Tibial nerve (tissue), 4 donors: ENCODE data around the gene CPNE7.

Source experiments
- CTCF ChIP-seq, 5 experiments: fragments of 200-600 bp in 3 of 5; fragments of 450-650 bp in 2 of 5; sonication (generic) in 3 of 5; IDR thresholded peaks; one replicate each; pipeline ENCODE4 v1.5.1; 2016 to 2019; ENCODE audit warnings: antibody characterized with exemption in 5 of 5, mild to moderate bottlenecking in 3 of 5, moderate library complexity in 2 of 5
- EP300 ChIP-seq, 2 donors: sonication (generic); formaldehyde crosslinking; IDR thresholded peaks; one replicate each; pipeline ENCODE4 v1.6.1; 2017; ENCODE audit warnings: antibody characterized with exemption in 2 of 2, mild to moderate bottlenecking in 1 of 2
- POLR2A ChIP-seq, 2 donors: fragments of 450-650 bp; IDR thresholded peaks; one replicate each; pipeline ENCODE4 v1.6.1; 2017; ENCODE audit warnings: antibody characterized with exemption in 2 of 2, mild to moderate bottlenecking in 2 of 2, moderate library complexity in 2 of 2

DNA sequence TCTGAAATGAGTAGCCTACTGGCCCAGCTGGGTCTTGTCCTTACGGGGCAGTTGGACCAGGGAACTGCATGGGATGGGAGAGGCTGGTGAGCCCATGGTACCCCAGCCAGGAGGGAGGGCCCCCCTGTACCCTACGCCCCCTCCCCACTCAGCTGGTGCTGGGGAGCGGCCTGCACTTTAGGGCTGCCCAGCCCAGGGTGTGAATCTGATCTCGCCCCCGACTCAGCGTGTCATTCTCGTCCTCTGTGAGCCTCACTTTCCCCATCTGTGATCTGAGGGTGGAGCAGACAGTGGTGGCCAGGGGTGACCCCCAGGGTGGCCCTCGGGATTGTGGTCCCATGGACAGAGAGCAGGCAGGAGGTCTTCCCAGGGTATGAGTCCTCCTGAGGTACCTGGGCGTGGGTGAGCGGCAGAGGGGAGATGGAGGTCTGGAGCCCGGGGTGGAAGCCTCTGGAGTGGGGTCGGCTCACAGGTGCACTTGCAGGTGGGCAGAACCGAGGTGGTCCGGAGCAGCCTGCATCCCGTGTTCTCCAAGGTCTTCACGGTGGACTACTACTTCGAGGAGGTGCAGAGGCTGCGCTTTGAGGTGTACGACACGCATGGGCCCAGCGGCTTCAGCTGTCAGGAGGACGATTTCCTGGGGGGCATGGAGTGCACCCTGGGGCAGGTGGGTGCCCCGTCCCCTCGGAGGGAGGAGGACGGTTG, 1.6 kb downstream of the CPNE7 start:
- TF ChIP-seq EP300 (IDR thresholded peaks at IDR 0.05) (no peak), CTCF (IDR thresholded peaks at IDR 0.05) (no peak), POLR2A (IDR thresholded peaks at IDR 0.05) (no peak)
